Testis (tissue), 2 donors: ENCODE measurements around the gene EXOG.

Source experiments
- POLR2A ChIP-seq: fragments of 450-650 bp; IDR thresholded peaks from one replicate; pipeline ENCODE4 v1.6.1; 2017; ENCODE audit warnings: antibody characterized with exemption, mild to moderate bottlenecking, moderate library complexity
- TF ChIP-seq, protein P1 (sequence below), 3 experiments: fragments of 450-650 bp in 2 of 3; fragments of 200-600 bp in 1 of 3; sonication (generic) in 1 of 3; IDR thresholded peaks; one replicate each; pipeline ENCODE4 v1.5.1; 2016 to 2019; ENCODE audit warnings: antibody characterized with exemption in 3 of 3, mild to moderate bottlenecking in 2 of 3, moderate library complexity in 1 of 3

DNA sequence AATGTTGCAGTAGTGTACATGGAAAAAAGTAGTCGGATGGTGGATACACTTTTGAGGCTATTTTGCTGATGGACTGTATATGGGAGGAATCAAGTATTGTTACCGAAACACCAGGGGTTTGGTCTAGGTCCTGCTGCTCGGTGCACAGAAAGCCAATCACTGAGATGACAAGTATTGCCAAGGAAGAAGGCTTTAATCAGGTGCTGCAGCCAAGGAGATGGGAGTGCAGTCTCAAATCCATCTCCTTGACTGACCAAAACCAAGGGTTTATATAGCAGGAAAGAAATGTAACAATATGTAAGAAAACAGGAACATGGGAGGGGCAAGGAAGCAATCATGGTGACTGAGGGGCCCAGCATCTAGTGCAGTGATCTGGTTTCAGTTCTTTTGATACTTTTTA is 45.3 kb upstream of the EXOG start:
- no peak for TF ChIP-seq POLR2A
- TF ChIP-seq, protein P1, sequence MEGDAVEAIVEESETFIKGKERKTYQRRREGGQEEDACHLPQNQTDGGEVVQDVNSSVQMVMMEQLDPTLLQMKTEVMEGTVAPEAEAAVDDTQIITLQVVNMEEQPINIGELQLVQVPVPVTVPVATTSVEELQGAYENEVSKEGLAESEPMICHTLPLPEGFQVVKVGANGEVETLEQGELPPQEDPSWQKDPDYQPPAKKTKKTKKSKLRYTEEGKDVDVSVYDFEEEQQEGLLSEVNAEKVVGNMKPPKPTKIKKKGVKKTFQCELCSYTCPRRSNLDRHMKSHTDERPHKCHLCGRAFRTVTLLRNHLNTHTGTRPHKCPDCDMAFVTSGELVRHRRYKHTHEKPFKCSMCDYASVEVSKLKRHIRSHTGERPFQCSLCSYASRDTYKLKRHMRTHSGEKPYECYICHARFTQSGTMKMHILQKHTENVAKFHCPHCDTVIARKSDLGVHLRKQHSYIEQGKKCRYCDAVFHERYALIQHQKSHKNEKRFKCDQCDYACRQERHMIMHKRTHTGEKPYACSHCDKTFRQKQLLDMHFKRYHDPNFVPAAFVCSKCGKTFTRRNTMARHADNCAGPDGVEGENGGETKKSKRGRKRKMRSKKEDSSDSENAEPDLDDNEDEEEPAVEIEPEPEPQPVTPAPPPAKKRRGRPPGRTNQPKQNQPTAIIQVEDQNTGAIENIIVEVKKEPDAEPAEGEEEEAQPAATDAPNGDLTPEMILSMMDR (IDR thresholded peaks at IDR 0.05) = no peak
